ENCODE measurements around the gene GRIK1.

Gene GRIK1

DNA sequence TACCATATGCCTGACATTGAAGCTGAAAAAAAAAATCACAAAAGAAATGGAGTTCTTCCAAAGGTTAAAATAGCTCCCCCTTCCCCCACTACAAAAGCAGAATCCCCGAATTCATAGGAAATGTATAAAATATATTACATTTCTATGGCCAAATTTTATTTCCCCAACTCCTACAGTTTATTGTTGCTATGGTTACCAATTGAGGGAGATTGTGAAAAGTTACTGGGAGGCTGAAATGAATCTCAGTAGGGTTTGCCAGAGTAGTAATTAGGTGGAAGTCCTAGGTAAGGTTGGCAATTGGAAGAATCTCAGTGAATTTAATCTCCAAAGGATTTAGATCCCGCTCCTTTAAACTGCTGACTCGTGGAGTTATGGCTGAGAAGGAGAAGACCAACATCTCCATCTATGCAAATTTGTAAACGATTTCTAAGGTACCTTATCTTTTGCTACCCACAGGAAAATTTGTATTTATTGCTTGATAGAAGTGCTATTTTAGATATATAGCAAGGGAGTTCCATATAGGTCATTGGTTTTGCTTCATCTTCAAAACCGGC is 359.0 kb downstream of the GRIK1 start:
- H3K27ac ChIP-seq (ENCODE audit: low read depth, low read length): no peak overlapping the region
- no peak overlapping the region for H3K9ac ChIP-seq (ENCODE audit: low read length)
- H3K4me3 ChIP-seq (ENCODE audit: low read depth, low read length): no peak overlapping the region
- no peaks in the 10 kb centered on the region for H3K9me3 ChIP-seq (ENCODE audit: control insufficient read depth, insufficient read depth, low read depth, low read length)
- H3K4me1 ChIP-seq (ENCODE audit: control insufficient read depth, insufficient read depth, low read length): no peaks in the 10 kb centered on the region
- H3K36me3 ChIP-seq (ENCODE audit: control insufficient read depth, insufficient read depth, low read length): no peaks in the 10 kb centered on the region
- H3K27me3 ChIP-seq (ENCODE audit: control insufficient read depth, insufficient read depth, low read length): no peaks in the 10 kb centered on the region

DNA sequence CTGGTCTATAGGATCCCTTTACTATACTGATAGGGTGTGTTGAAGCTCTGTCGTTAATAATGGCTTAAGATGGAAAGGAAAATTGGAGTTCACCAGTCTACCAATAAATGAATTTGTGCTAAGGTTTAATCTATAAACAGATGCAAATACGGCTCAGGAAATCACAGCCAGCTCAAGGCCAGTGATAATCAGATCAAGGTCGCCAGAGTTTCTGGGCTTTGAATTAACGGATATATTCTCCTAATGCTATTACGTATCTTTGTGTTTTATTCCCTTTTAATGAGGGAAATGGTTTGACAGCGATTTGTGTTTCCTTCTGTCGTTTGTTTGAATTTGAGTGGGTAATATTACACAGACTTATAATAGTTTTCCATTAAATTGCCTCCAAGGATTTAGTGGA is 361.5 kb downstream of the GRIK1 start:
- H3K27ac ChIP-seq (ENCODE audit: low read depth, low read length): no peak overlapping the region
- H3K4me3 ChIP-seq (ENCODE audit: low read depth, low read length): no peak overlapping the region
- H3K27me3 ChIP-seq (ENCODE audit: control insufficient read depth, insufficient read depth, low read length): no peaks in the 10 kb centered on the region
- H3K4me1 ChIP-seq (ENCODE audit: control insufficient read depth, insufficient read depth, low read length): no peaks in the 10 kb centered on the region
- no peaks in the 10 kb centered on the region for H3K9me3 ChIP-seq (ENCODE audit: control insufficient read depth, insufficient read depth, low read depth, low read length)
- H3K36me3 ChIP-seq (ENCODE audit: control insufficient read depth, insufficient read depth, low read length): no peaks in the 10 kb centered on the region
- no peak overlapping the region for H3K9ac ChIP-seq (ENCODE audit: low read length)

DNA sequence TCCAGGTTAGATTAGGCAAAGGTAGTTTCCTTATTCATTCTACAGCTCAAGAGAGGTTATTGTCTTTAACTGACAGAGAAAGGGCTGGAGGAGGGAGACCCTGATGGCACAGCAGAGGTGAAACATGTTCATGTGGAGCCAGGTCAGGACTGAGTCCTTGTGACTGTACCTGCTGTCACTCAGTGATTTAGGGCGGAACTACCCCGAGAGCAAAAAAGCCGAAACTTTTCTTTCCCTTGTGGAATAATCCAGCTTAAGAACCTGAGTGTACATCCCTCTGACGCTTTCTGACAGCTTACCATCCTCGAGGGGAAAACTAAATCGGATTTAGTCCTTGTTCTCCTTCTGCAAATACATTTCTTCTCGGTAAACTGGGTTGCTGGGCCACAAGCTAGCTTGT is 367.8 kb downstream of the GRIK1 start:
- H3K9ac ChIP-seq (ENCODE audit: low read length): no peak overlapping the region
- H3K36me3 ChIP-seq (ENCODE audit: control insufficient read depth, insufficient read depth, low read length): no peaks in the 10 kb centered on the region
- H3K4me3 ChIP-seq (ENCODE audit: low read depth, low read length): no peak overlapping the region
- H3K27me3 ChIP-seq (ENCODE audit: control insufficient read depth, insufficient read depth, low read length): no peaks in the 10 kb centered on the region
- H3K4me1 ChIP-seq (ENCODE audit: control insufficient read depth, insufficient read depth, low read length): no peaks in the 10 kb centered on the region
- H3K9me3 ChIP-seq (ENCODE audit: control insufficient read depth, insufficient read depth, low read depth, low read length): no peaks in the 10 kb centered on the region
- H3K27ac ChIP-seq (ENCODE audit: low read depth, low read length): no peak overlapping the region

DNA sequence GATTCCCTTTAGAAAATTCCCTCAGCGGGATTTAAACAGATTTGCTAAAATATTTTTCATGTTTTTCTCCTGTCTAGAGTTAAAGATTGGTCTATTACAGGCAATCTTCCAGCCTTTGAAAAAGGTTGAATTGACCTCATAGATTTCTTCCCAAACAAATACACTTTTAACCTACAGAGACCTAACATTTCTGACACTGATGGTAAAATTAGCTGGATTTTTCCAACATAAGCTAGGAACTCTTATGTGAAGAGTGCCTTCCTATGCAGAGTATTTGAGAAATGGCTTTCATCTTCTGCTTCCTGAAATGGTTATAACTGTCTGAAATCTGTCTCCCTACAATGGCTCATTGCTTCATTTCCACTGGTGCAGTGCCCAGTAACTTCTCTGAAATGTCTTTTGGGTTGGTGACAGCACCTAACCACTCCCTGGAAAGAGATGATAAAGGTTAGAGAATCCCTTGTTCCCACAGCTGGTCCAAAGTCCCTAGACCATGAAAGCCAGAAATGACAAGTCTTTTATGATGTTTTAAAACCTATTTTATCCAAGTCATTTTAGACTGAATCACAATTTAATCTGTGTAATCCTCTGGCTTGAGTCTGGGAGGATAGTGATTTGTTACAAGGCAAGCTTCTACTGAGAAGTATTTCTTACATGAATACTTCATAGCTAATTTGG is 371.6 kb downstream of the GRIK1 start:
- Histone ChIP-seq H3K9me3 (ENCODE audit: control insufficient read depth, insufficient read depth, low read depth, low read length) (no peaks in the 10 kb centered on the region), H3K27me3 (ENCODE audit: control insufficient read depth, insufficient read depth, low read length) (no peaks in the 10 kb centered on the region), H3K27ac (ENCODE audit: low read depth, low read length) (no peak overlapping the region), H3K4me3 (ENCODE audit: low read depth, low read length) (no peak overlapping the region), H3K36me3 (ENCODE audit: control insufficient read depth, insufficient read depth, low read length) (no peaks in the 10 kb centered on the region), H3K9ac (ENCODE audit: low read length) (no peak overlapping the region), H3K4me1 (ENCODE audit: control insufficient read depth, insufficient read depth, low read length) (no peaks in the 10 kb centered on the region)

DNA sequence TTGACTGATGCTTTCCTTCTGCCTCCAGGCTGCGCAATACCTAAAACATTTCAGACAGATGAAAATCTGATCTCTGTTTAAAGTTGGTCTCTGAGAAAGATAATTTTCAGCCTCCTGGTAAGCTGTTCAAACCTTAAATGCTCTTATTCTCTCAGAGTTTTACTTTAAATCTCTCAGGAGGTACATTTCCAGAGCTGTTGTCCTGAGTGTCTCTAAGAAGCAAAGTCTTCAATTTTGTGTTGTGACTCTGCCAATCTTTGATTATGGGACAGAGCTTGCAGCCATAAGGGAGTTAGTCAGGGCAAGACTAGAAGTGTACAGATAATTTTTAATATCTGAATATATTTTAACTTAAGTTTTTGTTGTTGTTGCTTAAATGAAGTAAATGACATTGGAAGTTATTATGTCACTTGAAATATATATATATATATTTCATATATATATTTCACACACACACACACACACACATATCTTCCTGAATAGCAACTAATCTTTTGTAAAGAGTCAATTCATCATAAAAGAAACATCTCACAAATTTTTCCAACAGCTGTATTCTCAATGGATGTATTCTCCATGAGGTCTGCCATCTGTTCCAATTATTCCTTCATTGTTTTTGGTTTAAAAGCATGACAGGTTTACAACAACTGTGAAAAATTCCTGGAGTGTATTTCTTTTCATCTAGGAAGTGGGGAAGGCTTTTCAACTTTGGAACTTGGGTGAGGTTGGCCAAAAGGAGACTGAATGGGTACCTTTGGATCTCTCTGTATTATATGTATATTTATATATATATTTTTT is 381.7 kb downstream of the GRIK1 start:
- no peaks in the 10 kb centered on the region for H3K36me3 ChIP-seq (ENCODE audit: control insufficient read depth, insufficient read depth, low read length)
- H3K27me3 ChIP-seq (ENCODE audit: control insufficient read depth, insufficient read depth, low read length): no peaks in the 10 kb centered on the region
- H3K9me3 ChIP-seq (ENCODE audit: control insufficient read depth, insufficient read depth, low read depth, low read length): no peaks in the 10 kb centered on the region
- H3K4me1 ChIP-seq (ENCODE audit: control insufficient read depth, insufficient read depth, low read length): no peaks in the 10 kb centered on the region
- H3K9ac ChIP-seq (ENCODE audit: low read length): no peak overlapping the region
- H3K27ac ChIP-seq (ENCODE audit: low read depth, low read length): no peak overlapping the region
- H3K4me3 ChIP-seq (ENCODE audit: low read depth, low read length): no peak overlapping the region

DNA sequence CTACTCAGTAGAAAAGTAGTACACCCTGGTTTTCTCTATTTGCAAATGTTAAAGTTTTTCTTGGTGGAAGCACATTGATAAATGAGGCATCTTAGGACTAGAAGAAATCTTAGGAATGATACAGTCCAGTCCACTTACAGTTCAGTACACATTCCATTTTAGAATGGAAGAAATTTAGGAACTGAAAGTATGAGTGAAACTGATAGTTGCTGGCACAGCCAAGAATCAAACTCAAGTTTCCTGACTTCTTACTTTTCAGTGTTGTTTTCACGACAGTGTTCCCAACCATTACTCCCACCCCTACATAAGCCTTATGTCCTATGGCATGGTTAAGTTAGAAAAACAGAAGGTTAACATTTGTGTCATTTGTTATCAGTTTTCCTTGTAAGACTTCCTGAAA is 382.6 kb downstream of the GRIK1 start:
- Histone ChIP-seq H3K36me3 (ENCODE audit: control insufficient read depth, insufficient read depth, low read length) (no peaks in the 10 kb centered on the region), H3K4me1 (ENCODE audit: control insufficient read depth, insufficient read depth, low read length) (no peaks in the 10 kb centered on the region), H3K27ac (ENCODE audit: low read depth, low read length) (no peak overlapping the region), H3K4me3 (ENCODE audit: low read depth, low read length) (no peak overlapping the region), H3K27me3 (ENCODE audit: control insufficient read depth, insufficient read depth, low read length) (no peaks in the 10 kb centered on the region), H3K9me3 (ENCODE audit: control insufficient read depth, insufficient read depth, low read depth, low read length) (no peaks in the 10 kb centered on the region), H3K9ac (ENCODE audit: low read length) (no peak overlapping the region)

DNA sequence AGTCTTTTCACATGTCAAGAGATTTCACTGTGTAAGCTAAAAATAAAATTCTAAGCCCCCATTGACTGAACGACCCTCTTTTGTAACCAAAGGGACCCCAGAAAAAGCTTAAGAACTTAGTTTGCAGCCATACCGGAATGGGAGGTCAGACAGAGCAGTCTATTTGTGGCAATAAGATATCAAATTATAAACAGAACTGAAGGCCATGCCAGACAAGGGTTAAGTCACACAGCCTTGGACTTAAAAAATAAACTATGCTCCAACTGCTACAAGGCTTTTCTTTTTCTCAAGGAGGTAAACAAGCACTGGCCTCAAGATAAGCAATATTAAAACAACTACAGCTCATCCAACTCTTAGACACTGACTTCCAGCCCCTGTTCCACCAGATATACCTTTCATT is 384.2 kb downstream of the GRIK1 start:
- H3K4me1 ChIP-seq (ENCODE audit: control insufficient read depth, insufficient read depth, low read length): no peaks in the 10 kb centered on the region

DNA sequence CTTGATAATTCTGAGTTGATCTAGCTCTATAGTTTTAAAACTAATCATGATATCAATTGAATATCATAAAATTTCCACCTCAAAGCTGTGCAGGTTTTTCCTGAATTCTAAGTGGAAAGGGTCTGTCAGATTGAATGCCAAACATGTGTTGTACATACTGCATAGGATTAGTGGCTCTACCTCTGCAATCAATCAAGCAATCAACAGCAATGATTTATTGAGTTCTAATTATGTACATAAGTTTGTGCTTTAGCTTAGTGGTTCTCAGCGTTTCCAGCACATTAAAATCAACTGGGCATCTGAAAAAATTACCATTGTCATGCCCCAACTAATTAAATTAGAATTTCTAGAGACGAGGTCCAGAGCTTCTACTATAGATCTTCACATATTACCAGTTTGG is 389.6 kb downstream of the GRIK1 start:
- H3K27ac ChIP-seq (ENCODE audit: low read depth, low read length): no peak overlapping the region
- no peaks in the 10 kb centered on the region for H3K36me3 ChIP-seq (ENCODE audit: control insufficient read depth, insufficient read depth, low read length)
- no peaks in the 10 kb centered on the region for H3K9me3 ChIP-seq (ENCODE audit: control insufficient read depth, insufficient read depth, low read depth, low read length)
- H3K27me3 ChIP-seq (ENCODE audit: control insufficient read depth, insufficient read depth, low read length): no peaks in the 10 kb centered on the region
- H3K4me3 ChIP-seq (ENCODE audit: low read depth, low read length): no peak overlapping the region
- no peak overlapping the region for H3K9ac ChIP-seq (ENCODE audit: low read length)
- H3K4me1 ChIP-seq (ENCODE audit: control insufficient read depth, insufficient read depth, low read length): no peaks in the 10 kb centered on the region

More for the DNA sequence above, 384.2 kb downstream of the GRIK1 start:
- H3K27me3 ChIP-seq (ENCODE audit: control insufficient read depth, insufficient read depth, low read length): no peaks in the 10 kb centered on the region
- H3K36me3 ChIP-seq (ENCODE audit: control insufficient read depth, insufficient read depth, low read length): no peaks in the 10 kb centered on the region
- no peak overlapping the region for H3K27ac ChIP-seq (ENCODE audit: low read depth, low read length)
- H3K9ac ChIP-seq (ENCODE audit: low read length): no peak overlapping the region
- no peaks in the 10 kb centered on the region for H3K9me3 ChIP-seq (ENCODE audit: control insufficient read depth, insufficient read depth, low read depth, low read length)
- no peak overlapping the region for H3K4me3 ChIP-seq (ENCODE audit: low read depth, low read length)

DNA sequence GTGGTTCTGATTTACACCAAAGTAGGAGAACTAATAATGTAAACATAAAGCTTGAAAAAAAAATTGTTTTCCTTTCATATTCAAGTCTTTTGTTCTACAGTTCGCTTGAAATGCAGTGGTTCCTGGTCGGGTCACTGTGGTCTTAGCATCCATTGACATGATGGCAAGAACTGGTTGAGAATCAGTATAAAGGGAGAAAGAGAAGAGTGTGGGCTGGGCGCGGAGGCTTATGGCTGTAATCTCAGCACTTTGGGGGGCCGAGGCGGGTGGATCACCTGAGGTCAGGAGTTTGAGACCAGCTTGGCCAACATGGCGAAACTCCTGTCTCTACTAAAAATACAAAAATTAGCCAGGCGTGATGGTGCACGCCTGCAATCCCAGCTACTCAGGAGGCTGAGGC is 390.2 kb downstream of the GRIK1 start:
- no peak overlapping the region for H3K9ac ChIP-seq (ENCODE audit: low read length)
- H3K27me3 ChIP-seq (ENCODE audit: control insufficient read depth, insufficient read depth, low read length): no peaks in the 10 kb centered on the region
- no peaks in the 10 kb centered on the region for H3K9me3 ChIP-seq (ENCODE audit: control insufficient read depth, insufficient read depth, low read depth, low read length)
- H3K36me3 ChIP-seq (ENCODE audit: control insufficient read depth, insufficient read depth, low read length): no peaks in the 10 kb centered on the region
- H3K4me3 ChIP-seq (ENCODE audit: low read depth, low read length): no peak overlapping the region
- H3K4me1 ChIP-seq (ENCODE audit: control insufficient read depth, insufficient read depth, low read length): no peaks in the 10 kb centered on the region
- no peak overlapping the region for H3K27ac ChIP-seq (ENCODE audit: low read depth, low read length)

DNA sequence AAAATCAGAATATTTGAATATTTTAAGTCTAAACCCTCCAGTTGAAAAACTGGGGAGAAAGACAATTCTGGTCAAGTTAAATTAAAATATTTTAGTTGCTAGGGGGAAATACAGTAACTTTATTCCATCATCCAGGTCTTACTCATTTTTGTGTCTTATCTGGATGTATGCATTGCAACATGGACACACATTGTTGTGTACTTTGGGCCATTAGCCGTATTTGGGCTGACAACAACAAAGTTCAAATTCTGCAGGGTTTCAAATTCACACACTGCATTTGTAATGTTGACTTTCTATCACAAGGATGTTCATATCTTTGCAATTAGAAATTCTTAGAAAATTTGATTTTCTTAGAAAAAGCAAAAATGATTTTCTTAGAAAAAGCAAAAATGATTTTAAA is 391.8 kb downstream of the GRIK1 start:
- no peak overlapping the region for H3K27ac ChIP-seq (ENCODE audit: low read depth, low read length)
- H3K4me3 ChIP-seq (ENCODE audit: low read depth, low read length): no peak overlapping the region
- H3K9ac ChIP-seq (ENCODE audit: low read length): no peak overlapping the region
- no peaks in the 10 kb centered on the region for H3K27me3 ChIP-seq (ENCODE audit: control insufficient read depth, insufficient read depth, low read length)
- H3K36me3 ChIP-seq (ENCODE audit: control insufficient read depth, insufficient read depth, low read length): no peaks in the 10 kb centered on the region
- H3K9me3 ChIP-seq (ENCODE audit: control insufficient read depth, insufficient read depth, low read depth, low read length): no peaks in the 10 kb centered on the region
- no peaks in the 10 kb centered on the region for H3K4me1 ChIP-seq (ENCODE audit: control insufficient read depth, insufficient read depth, low read length)

DNA sequence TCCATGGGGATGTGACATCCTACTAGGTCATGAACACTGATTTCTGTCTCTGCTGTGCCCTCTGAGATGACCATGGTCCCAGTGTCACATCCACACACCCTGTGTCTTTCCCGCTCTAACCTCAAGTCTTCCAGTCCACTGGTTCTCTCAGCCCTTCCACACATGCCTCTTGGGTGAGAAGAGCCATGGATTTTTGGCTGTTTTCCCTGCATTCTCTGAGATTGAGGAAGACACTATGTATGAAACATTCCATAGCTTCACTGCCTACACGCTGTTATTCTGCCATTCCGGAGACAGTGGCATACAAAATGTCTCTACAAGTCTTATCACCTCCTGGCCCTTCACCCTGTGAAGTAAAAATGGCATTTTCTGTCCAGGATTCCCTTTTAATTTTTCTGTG is 393.7 kb downstream of the GRIK1 start:
- H3K27me3 ChIP-seq (ENCODE audit: control insufficient read depth, insufficient read depth, low read length): no peaks in the 10 kb centered on the region
- no peaks in the 10 kb centered on the region for H3K36me3 ChIP-seq (ENCODE audit: control insufficient read depth, insufficient read depth, low read length)
- no peak overlapping the region for H3K27ac ChIP-seq (ENCODE audit: low read depth, low read length)
- no peak overlapping the region for H3K9ac ChIP-seq (ENCODE audit: low read length)
- no peaks in the 10 kb centered on the region for H3K4me1 ChIP-seq (ENCODE audit: control insufficient read depth, insufficient read depth, low read length)
- H3K4me3 ChIP-seq (ENCODE audit: low read depth, low read length): no peak overlapping the region
- H3K9me3 ChIP-seq (ENCODE audit: control insufficient read depth, insufficient read depth, low read depth, low read length): no peaks in the 10 kb centered on the region
